ENCODE results near the gene MAP6.
"Not testable (repeated sequence)": the region's sequence is repeated elsewhere in the genome, so short reads cannot be mapped to it uniquely, and the experiment has no call there.

MAP6 gene

GRCh38 chr11:75703695-75704237, 34.9 kb upstream of the MAP6 start:
- POLR2A ChIA-PET = no interaction called here
- TF ChIP-seq FOXA1 (IDR thresholded peaks at IDR 0.05) (no peak), ZNF384 (IDR thresholded peaks at IDR 0.05) (no peak), FOXM1 (IDR thresholded peaks at IDR 0.05; ENCODE audit: borderline replicate concordance) (no peak), FOXK2 (IDR thresholded peaks at IDR 0.05) (no peak), CTBP1 (IDR thresholded peaks at IDR 0.05; ENCODE audit: borderline replicate concordance) (no peak), HDGF (IDR thresholded peaks at IDR 0.05; ENCODE audit: borderline replicate concordance) (no peak), NFRKB (IDR thresholded peaks at IDR 0.05) (no peak), L3MBTL2 (conservative IDR thresholded peaks at IDR 0.05) (no peak), ARNT (IDR thresholded peaks at IDR 0.05) (no peak), SUZ12 (IDR thresholded peaks at IDR 0.05) (no peak), SP1 (IDR thresholded peaks at IDR 0.05) (no peak), TARDBP (IDR thresholded peaks at IDR 0.05) (no peak), BHLHE40 (IDR thresholded peaks at IDR 0.05; ENCODE audit: borderline replicate concordance) (no peak), LEF1 (IDR thresholded peaks at IDR 0.05; ENCODE audit: borderline replicate concordance) (no peak), ELF4 (IDR thresholded peaks at IDR 0.05) (no peak)
- TF ChIP-seq, protein P1, sequence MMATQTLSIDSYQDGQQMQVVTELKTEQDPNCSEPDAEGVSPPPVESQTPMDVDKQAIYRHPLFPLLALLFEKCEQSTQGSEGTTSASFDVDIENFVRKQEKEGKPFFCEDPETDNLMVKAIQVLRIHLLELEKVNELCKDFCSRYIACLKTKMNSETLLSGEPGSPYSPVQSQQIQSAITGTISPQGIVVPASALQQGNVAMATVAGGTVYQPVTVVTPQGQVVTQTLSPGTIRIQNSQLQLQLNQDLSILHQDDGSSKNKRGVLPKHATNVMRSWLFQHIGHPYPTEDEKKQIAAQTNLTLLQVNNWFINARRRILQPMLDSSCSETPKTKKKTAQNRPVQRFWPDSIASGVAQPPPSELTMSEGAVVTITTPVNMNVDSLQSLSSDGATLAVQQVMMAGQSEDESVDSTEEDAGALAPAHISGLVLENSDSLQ (IDR thresholded peaks at IDR 0.05) = no peak
- CTCF ChIA-PET = interaction anchor here (1.1 kb wide), 1 partner anchor 8 kb away, joined by 4 read pairs; no protein-coding TSS in a partner anchor
- DNase-seq (ENCODE audit: extremely low spot score) = no peak

- POLR2A ChIA-PET = no interaction called here
- CTCF ChIA-PET = no interaction called here
- no peak for TF ChIP-seq FOXM1 (IDR thresholded peaks at IDR 0.05; ENCODE audit: borderline replicate concordance)
- no peak for TF ChIP-seq ELF4 (IDR thresholded peaks at IDR 0.05)
- no peak for TF ChIP-seq L3MBTL2 (conservative IDR thresholded peaks at IDR 0.05)
- no peak for TF ChIP-seq LEF1 (IDR thresholded peaks at IDR 0.05; ENCODE audit: borderline replicate concordance)
- no peak for TF ChIP-seq SP1 (IDR thresholded peaks at IDR 0.05)
- no peak for TF ChIP-seq BHLHE40 (IDR thresholded peaks at IDR 0.05; ENCODE audit: borderline replicate concordance)
- TF ChIP-seq, protein P1 (IDR thresholded peaks at IDR 0.05) = no peak
- no peak for TF ChIP-seq TARDBP (IDR thresholded peaks at IDR 0.05)
Measured at GRCh38 chr11:75700940-75701339, 32.1 kb upstream of the MAP6 start.

DNA sequence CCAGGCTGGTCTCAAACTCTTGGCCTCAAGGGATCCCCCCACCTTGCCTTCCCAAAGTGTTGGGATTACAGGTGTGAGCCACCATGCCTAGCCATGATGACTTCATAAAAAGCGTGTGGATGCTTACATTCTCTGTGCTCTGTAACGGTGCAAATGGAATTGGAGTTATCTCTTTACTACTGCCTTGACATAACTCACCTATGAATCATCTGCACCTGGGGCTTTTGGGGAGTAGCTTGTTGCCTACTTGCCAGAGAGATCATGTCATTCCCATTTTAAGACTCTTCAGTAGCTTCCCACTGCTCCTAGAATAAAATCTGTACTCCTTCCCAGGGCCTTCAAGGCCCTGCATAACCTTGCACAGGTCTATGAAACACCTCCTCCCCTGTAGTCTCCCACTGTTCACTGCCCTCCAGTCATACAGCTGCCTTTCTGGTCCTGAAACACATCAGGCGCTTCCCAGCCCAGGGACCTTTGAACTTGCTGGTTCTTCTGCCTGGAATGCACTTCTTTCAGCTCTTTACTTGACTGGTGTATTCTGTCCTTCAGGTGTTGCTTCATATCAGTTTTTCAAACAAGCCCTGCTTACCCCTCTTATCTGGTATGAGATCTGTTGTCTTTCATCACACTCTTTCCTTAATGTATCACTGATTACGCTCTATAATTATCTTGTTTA, 29.2 kb upstream of the MAP6 start:
- CTCF ChIA-PET = interaction anchor here (0.5 kb wide), 1 partner anchor 800 kb away, joined by 4 read pairs; no protein-coding TSS in a partner anchor
- DNase-seq (ENCODE audit: extremely low spot score) = no peak
- POLR2A ChIA-PET = no interaction called here
- TF ChIP-seq FOXM1 (IDR thresholded peaks at IDR 0.05; ENCODE audit: borderline replicate concordance) (no peak), HDGF (IDR thresholded peaks at IDR 0.05; ENCODE audit: borderline replicate concordance) (no peak), ZNF384 (IDR thresholded peaks at IDR 0.05) (no peak), FOXA1 (IDR thresholded peaks at IDR 0.05) (no peak), CTBP1 (IDR thresholded peaks at IDR 0.05; ENCODE audit: borderline replicate concordance) (no peak), L3MBTL2 (conservative IDR thresholded peaks at IDR 0.05) (no peak), TARDBP (IDR thresholded peaks at IDR 0.05) (no peak), ELF4 (IDR thresholded peaks at IDR 0.05) (no peak), NFRKB (IDR thresholded peaks at IDR 0.05) (no peak), ARNT (IDR thresholded peaks at IDR 0.05) (no peak), SP1 (IDR thresholded peaks at IDR 0.05) (no peak)
- TF ChIP-seq, protein P1 (IDR thresholded peaks at IDR 0.05) = no peak

More at GRCh38 chr11:75700940-75701339, 32.1 kb upstream of the MAP6 start:
- DNase-seq (ENCODE audit: extremely low spot score) = no peak

- no peak for DNase-seq (ENCODE audit: extremely low spot score)
- POLR2A ChIA-PET = no interaction called here
- TF ChIP-seq NFRKB (IDR thresholded peaks at IDR 0.05) (no peak), FOXK2 (IDR thresholded peaks at IDR 0.05) (no peak), LEF1 (IDR thresholded peaks at IDR 0.05; ENCODE audit: borderline replicate concordance) (no peak), L3MBTL2 (conservative IDR thresholded peaks at IDR 0.05) (no peak), FOXM1 (IDR thresholded peaks at IDR 0.05; ENCODE audit: borderline replicate concordance) (no peak), ELF4 (IDR thresholded peaks at IDR 0.05) (no peak), ZNF384 (IDR thresholded peaks at IDR 0.05) (no peak), BHLHE40 (IDR thresholded peaks at IDR 0.05; ENCODE audit: borderline replicate concordance) (no peak), CTBP1 (IDR thresholded peaks at IDR 0.05; ENCODE audit: borderline replicate concordance) (no peak), ARNT (IDR thresholded peaks at IDR 0.05) (no peak), FOXA1 (IDR thresholded peaks at IDR 0.05) (no peak)
- CTCF ChIA-PET = no interaction called here
Measured at GRCh38 chr11:75691804-75692203, 23.0 kb upstream of the MAP6 start.

GRCh38 chr11:75689863-75690609, 21.2 kb upstream of the MAP6 start:
- no peak for DNase-seq (ENCODE audit: extremely low spot score)
- POLR2A ChIA-PET = no interaction called here
- CTCF ChIA-PET = no interaction called here
- no peak for TF ChIP-seq FOXK2 (IDR thresholded peaks at IDR 0.05)
- TF ChIP-seq ARNT (IDR thresholded peaks at IDR 0.05) = no peak
- no peak for TF ChIP-seq NFRKB (IDR thresholded peaks at IDR 0.05)
- TF ChIP-seq ELF4 (IDR thresholded peaks at IDR 0.05) = no peak
- no peak for TF ChIP-seq LEF1 (IDR thresholded peaks at IDR 0.05; ENCODE audit: borderline replicate concordance)
- TF ChIP-seq FOXA1 (IDR thresholded peaks at IDR 0.05) = no peak
- TF ChIP-seq SUZ12 (IDR thresholded peaks at IDR 0.05) = no peak
- no peak for TF ChIP-seq CTBP1 (IDR thresholded peaks at IDR 0.05; ENCODE audit: borderline replicate concordance)
- no peak for TF ChIP-seq TARDBP (IDR thresholded peaks at IDR 0.05)
- TF ChIP-seq BHLHE40 (IDR thresholded peaks at IDR 0.05; ENCODE audit: borderline replicate concordance) = no peak

GRCh38 chr11:75683856-75684255, 15.0 kb upstream of the MAP6 start:
- POLR2A ChIA-PET; DNase-seq (ENCODE audit: extremely low spot score): not testable (repeated sequence)
- CTCF ChIA-PET = interaction anchor here (0.6 kb wide), 1 partner anchor 15 kb away, joined by 5 read pairs; the partner anchor contains the start of gene MAP6
